ENCODE data around the gene CLASP1.

Gene CLASP1

GRCh38 chr2:121648206-121649148 lies 785 bp downstream of the CLASP1 start:
- ATAC-seq = peak; percentile 61
- TF ChIP-seq ARNTL (CRISPR knock-in tag; IDR thresholded peaks at IDR 0.05; ENCODE audit: borderline replicate concordance, low read depth) = no peak
- no peak for TF ChIP-seq ZFP3 (CRISPR knock-in tag; IDR thresholded peaks at IDR 0.05)
- TF ChIP-seq ZNF565 (CRISPR knock-in tag; conservative IDR thresholded peaks at IDR 0.05; ENCODE audit: low read depth) = no peak
- no peak for TF ChIP-seq TOX (CRISPR knock-in tag; IDR thresholded peaks at IDR 0.05; ENCODE audit: borderline replicate concordance)
- TF ChIP-seq, protein P1, sequence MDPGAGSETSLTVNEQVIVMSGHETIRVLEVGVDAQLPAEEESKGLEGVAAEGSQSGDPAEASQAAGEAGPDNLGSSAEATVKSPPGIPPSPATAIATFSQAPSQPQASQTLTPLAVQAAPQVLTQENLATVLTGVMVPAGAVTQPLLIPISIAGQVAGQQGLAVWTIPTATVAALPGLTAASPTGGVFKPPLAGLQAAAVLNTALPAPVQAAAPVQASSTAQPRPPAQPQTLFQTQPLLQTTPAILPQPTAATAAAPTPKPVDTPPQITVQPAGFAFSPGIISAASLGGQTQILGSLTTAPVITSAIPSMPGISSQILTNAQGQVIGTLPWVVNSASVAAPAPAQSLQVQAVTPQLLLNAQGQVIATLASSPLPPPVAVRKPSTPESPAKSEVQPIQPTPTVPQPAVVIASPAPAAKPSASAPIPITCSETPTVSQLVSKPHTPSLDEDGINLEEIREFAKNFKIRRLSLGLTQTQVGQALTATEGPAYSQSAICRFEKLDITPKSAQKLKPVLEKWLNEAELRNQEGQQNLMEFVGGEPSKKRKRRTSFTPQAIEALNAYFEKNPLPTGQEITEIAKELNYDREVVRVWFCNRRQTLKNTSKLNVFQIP (CRISPR knock-in tag; IDR thresholded peaks at IDR 0.05; ENCODE audit: borderline replicate concordance, low read depth) = no peak
- no peak for TF ChIP-seq ZFP30 (CRISPR knock-in tag; IDR thresholded peaks at IDR 0.05)
- TF ChIP-seq, protein P2, sequence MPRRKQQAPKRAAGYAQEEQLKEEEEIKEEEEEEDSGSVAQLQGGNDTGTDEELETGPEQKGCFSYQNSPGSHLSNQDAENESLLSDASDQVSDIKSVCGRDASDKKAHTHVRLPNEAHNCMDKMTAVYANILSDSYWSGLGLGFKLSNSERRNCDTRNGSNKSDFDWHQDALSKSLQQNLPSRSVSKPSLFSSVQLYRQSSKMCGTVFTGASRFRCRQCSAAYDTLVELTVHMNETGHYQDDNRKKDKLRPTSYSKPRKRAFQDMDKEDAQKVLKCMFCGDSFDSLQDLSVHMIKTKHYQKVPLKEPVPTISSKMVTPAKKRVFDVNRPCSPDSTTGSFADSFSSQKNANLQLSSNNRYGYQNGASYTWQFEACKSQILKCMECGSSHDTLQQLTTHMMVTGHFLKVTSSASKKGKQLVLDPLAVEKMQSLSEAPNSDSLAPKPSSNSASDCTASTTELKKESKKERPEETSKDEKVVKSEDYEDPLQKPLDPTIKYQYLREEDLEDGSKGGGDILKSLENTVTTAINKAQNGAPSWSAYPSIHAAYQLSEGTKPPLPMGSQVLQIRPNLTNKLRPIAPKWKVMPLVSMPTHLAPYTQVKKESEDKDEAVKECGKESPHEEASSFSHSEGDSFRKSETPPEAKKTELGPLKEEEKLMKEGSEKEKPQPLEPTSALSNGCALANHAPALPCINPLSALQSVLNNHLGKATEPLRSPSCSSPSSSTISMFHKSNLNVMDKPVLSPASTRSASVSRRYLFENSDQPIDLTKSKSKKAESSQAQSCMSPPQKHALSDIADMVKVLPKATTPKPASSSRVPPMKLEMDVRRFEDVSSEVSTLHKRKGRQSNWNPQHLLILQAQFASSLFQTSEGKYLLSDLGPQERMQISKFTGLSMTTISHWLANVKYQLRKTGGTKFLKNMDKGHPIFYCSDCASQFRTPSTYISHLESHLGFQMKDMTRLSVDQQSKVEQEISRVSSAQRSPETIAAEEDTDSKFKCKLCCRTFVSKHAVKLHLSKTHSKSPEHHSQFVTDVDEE (CRISPR knock-in tag; IDR thresholded peaks at IDR 0.05) = no peak
- TF ChIP-seq, protein P3, sequence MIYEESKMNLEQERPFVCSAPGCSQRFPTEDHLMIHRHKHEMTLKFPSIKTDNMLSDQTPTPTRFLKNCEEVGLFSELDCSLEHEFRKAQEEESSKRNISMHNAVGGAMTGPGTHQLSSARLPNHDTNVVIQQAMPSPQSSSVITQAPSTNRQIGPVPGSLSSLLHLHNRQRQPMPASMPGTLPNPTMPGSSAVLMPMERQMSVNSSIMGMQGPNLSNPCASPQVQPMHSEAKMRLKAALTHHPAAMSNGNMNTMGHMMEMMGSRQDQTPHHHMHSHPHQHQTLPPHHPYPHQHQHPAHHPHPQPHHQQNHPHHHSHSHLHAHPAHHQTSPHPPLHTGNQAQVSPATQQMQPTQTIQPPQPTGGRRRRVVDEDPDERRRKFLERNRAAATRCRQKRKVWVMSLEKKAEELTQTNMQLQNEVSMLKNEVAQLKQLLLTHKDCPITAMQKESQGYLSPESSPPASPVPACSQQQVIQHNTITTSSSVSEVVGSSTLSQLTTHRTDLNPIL (CRISPR knock-in tag; IDR thresholded peaks at IDR 0.05; ENCODE audit: low read depth) = no peak
- TF ChIP-seq OSR1 (CRISPR knock-in tag; IDR thresholded peaks at IDR 0.05) = no peak
- TF ChIP-seq CSDC2 (CRISPR knock-in tag; IDR thresholded peaks at IDR 0.05) = no peak
- no peak for TF ChIP-seq ZNF70 (CRISPR knock-in tag; IDR thresholded peaks at IDR 0.05)
- no peak for TF ChIP-seq ZNF8 (CRISPR knock-in tag; IDR thresholded peaks at IDR 0.05)
- TF ChIP-seq TCF4 (CRISPR knock-in tag; IDR thresholded peaks at IDR 0.05; ENCODE audit: borderline replicate concordance) = no peak

DNA sequence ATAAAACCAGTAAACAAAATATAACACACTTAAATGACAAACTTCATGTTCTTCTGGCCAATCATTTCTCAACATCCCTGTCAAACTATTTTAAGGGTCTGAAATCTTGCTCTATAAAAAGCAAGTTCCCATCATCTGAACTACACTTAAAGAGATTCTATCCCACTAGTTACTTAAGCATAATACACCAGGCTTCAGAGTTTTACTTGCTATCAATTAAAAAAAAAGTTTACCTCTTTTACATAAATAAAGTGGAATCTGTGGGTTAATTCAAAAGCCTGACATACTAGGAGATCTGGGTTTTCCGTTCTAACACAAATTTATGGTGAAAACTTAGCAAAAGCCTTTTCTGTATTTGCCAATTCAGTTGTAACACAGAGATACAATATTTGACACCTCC lies 1.9 kb downstream of the CLASP1 start:
- no peak for TF ChIP-seq ARNTL (CRISPR knock-in tag; IDR thresholded peaks at IDR 0.05; ENCODE audit: borderline replicate concordance, low read depth)
- no peak for TF ChIP-seq TCF4 (CRISPR knock-in tag; IDR thresholded peaks at IDR 0.05; ENCODE audit: borderline replicate concordance)
- TF ChIP-seq TOX (CRISPR knock-in tag; IDR thresholded peaks at IDR 0.05; ENCODE audit: borderline replicate concordance) = no peak

DNA sequence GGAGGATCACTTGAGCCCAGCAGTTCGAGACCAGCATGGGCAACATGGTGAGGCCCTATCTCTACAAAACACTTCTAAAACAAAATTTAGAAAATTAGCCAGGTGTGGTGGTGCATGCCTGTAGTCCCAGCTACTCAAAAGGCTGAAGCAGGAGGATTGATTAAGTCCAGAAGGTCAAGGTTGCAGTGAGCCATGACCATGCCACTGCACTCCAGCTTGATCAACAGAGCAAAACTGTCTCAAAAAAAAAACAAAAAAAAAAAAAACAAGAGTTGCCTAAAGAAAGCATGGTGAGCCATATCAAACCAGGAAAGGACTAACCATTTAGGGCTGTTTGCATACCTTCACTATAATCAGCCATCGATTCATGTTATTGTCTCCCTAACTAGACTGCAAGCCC lies 4.5 kb downstream of the CLASP1 start:
- TF ChIP-seq ZNF8 (CRISPR knock-in tag; IDR thresholded peaks at IDR 0.05) (no peak), ZNF565 (CRISPR knock-in tag; conservative IDR thresholded peaks at IDR 0.05; ENCODE audit: low read depth) (no peak), ARNTL (CRISPR knock-in tag; IDR thresholded peaks at IDR 0.05; ENCODE audit: borderline replicate concordance, low read depth) (no peak), SNAI2 (CRISPR knock-in tag; IDR thresholded peaks at IDR 0.05) (no peak), ESRRG (CRISPR knock-in tag; IDR thresholded peaks at IDR 0.05) (no peak), OSR1 (CRISPR knock-in tag; IDR thresholded peaks at IDR 0.05) (no peak), ZNF70 (CRISPR knock-in tag; IDR thresholded peaks at IDR 0.05) (no peak), PATZ1 (CRISPR knock-in tag; IDR thresholded peaks at IDR 0.05; ENCODE audit: borderline replicate concordance) (no peak), RARB (CRISPR knock-in tag; IDR thresholded peaks at IDR 0.05) (no peak), ZFP3 (CRISPR knock-in tag; IDR thresholded peaks at IDR 0.05) (no peak), CSDC2 (CRISPR knock-in tag; IDR thresholded peaks at IDR 0.05) (no peak), BACH2 (CRISPR knock-in tag; IDR thresholded peaks at IDR 0.05; ENCODE audit: borderline replicate concordance) (no peak), TCF4 (CRISPR knock-in tag; IDR thresholded peaks at IDR 0.05; ENCODE audit: borderline replicate concordance) (no peak), ZC3H10 (CRISPR knock-in tag; IDR thresholded peaks at IDR 0.05) (no peak), ZFP30 (CRISPR knock-in tag; IDR thresholded peaks at IDR 0.05) (no peak)
- TF ChIP-seq, protein P3 (CRISPR knock-in tag; IDR thresholded peaks at IDR 0.05; ENCODE audit: low read depth) = no peak
- TF ChIP-seq, protein P1 (CRISPR knock-in tag; IDR thresholded peaks at IDR 0.05; ENCODE audit: borderline replicate concordance, low read depth) = no peak
- no peak for ATAC-seq

More for the DNA sequence above, 1.9 kb downstream of the CLASP1 start:
- ATAC-seq = no peak

Data from SK-N-SH treated with all-trans-retinoic acid at 6 μM for 48 hours (cell line).